ENCODE results near the gene CLIP1.

DNA sequence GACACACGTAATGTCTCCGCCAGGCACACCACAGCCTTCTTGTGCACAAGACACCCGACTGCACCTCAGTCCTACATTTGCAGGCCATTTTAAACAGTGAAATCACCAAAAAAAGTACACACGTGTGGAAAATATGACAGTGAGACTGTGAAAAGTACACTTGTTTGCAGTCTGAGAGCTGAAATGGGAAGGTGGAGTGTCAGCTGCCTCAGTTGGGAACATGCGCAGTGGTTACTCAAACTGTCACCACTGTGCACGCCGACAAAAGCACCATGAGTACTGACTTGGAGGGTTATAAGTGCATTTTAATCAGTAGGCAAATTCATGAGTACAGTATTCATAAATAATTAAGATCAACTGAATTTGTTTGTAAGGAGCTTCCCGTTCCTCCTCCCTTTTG is 171.9 kb downstream of the CLIP1 start:
- TF ChIP-seq, protein P1, sequence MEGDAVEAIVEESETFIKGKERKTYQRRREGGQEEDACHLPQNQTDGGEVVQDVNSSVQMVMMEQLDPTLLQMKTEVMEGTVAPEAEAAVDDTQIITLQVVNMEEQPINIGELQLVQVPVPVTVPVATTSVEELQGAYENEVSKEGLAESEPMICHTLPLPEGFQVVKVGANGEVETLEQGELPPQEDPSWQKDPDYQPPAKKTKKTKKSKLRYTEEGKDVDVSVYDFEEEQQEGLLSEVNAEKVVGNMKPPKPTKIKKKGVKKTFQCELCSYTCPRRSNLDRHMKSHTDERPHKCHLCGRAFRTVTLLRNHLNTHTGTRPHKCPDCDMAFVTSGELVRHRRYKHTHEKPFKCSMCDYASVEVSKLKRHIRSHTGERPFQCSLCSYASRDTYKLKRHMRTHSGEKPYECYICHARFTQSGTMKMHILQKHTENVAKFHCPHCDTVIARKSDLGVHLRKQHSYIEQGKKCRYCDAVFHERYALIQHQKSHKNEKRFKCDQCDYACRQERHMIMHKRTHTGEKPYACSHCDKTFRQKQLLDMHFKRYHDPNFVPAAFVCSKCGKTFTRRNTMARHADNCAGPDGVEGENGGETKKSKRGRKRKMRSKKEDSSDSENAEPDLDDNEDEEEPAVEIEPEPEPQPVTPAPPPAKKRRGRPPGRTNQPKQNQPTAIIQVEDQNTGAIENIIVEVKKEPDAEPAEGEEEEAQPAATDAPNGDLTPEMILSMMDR (IDR thresholded peaks at IDR 0.05): no peak
- no peak for TF ChIP-seq POLR2AphosphoS5 (IDR thresholded peaks at IDR 0.05; ENCODE audit: insufficient read depth in 1 of 2, low read depth in 1 of 2)

Data from vagina (tissue), 2 donors.